ENCODE data around the gene DCTN3. TPM values are rescaled to one million over a fixed set of nuclear protein-coding genes. Genes with fewer than 3 reads are reported as not detected.
A peak's percentile ranks its signal among the peaks of the same experiment; 100 is the strongest.

DCTN3 gene
- total and polyA plus RNA-seq, 12 donors, result 30.5 to 143 (median 127) TPM

- Histone ChIP-seq H3K27me3 (no peaks in the 10 kb centered on the region), H3K9me3 (peaks cover 0 to 2% (median 0%) of the 10 kb centered on the region in 11 donors), H3K36me3 (peaks cover 0 to 53% (median 15%) of the 10 kb centered on the region in 9 donors), H3K4me1 (peaks cover 0 to 29% (median 14%) of the 10 kb centered on the region in 9 donors), H3K4me3 (peak overlapping the region; percentile 45 to 95 (median 72)), H3K27ac (peak overlapping the region; percentile 38 to 100 (median 97))
- intact Hi-C loops (cut with DNase I), result loop anchor here in 4 of 10 donors (2.0 to 5.0 kb wide), 2 partner anchors 16 to 38 kb away; no protein-coding TSS in a partner anchor
- peak; percentile 85 for DNase-seq
- peak; percentile 53 to 92 (median 79) for TF ChIP-seq CTCF (IDR thresholded peaks at IDR 0.05)
- ATAC-seq, result peak; percentile 27 to 64 (median 52)
- 11 to 15% methylated on average over 18 of the region's 18 CpGs for WGBS, 2 donors
Measured at GRCh38 chr9:34664281-34665066, 44.2 kb upstream of the DCTN3 start.

- Histone ChIP-seq H3K4me3 (no peak overlapping the region), H3K36me3 (peaks cover 0 to 58% (median 15%) of the 10 kb centered on the region in 9 donors), H3K4me1 (peaks cover 0 to 29% (median 14%) of the 10 kb centered on the region in 9 donors), H3K9me3 (no peaks in the 10 kb centered on the region), H3K27me3 (no peaks in the 10 kb centered on the region), H3K27ac (peak overlapping the region in 2 of 10 donors; percentile 31 to 98)
- no peak for DNase-seq
- intact Hi-C loops (cut with DNase I), result loop anchor here in 3 of 10 donors (5.0 kb wide), 1 partner anchor 39 kb away; no protein-coding TSS in a partner anchor
- TF ChIP-seq CTCF (IDR thresholded peaks at IDR 0.05), result no peak
- no peak for ATAC-seq
Measured at GRCh38 chr9:34663303-34663605, 43.0 kb upstream of the DCTN3 start.

- 89 to 91% methylated on average over 4 of the region's 4 CpGs for WGBS, 2 donors
- no peak for TF ChIP-seq CTCF (IDR thresholded peaks at IDR 0.05)
- ATAC-seq (no peak), DNase-seq (no peak)
- Histone ChIP-seq H3K27ac (peak within 1 kb of the TSS in 2 of 10 donors; percentile 31 to 98), H3K4me3 (no peak within 1 kb of the TSS), H3K4me1 (peaks cover 0 to 29% (median 14%) of the 10 kb centered on the region in 9 donors), H3K9me3 (no peaks in the 10 kb centered on the region), H3K36me3 (peaks cover 0 to 58% (median 15%) of the 10 kb centered on the region in 9 donors), H3K27me3 (no peaks in the 10 kb centered on the region)
- intact Hi-C loops (cut with DNase I), result loop anchor here in 3 of 10 donors (5.0 kb wide), 1 partner anchor 40 kb away; no protein-coding TSS in a partner anchor
Measured at GRCh38 chr9:34662526-34663302, 42.4 kb upstream of the DCTN3 start, which contains the start of gene CCL27. TSS of gene CCL27 (minus strand) at chr9:34662657. CDS start at chr9:34662633, 24 bp downstream.

- WGBS, 2 donors, result 95 to 96% methylated on average over 8 of the region's 8 CpGs
- DNase-seq, result no peak
Measured at GRCh38 chr9:34659592-34660253, 39.4 kb upstream of the DCTN3 start.

More at GRCh38 chr9:34659592-34660253, 39.4 kb upstream of the DCTN3 start:
- peaks cover 0 to 69% (median 15%) of the 10 kb centered on the region in 9 donors for H3K36me3 ChIP-seq
- peaks cover 4 to 25% (median 15%) of the 10 kb centered on the region in 9 donors for H3K4me1 ChIP-seq
- intact Hi-C loops (cut with DNase I), result loop anchor here in 3 of 10 donors (5.0 kb wide), 1 partner anchor 43 kb away; no protein-coding TSS in a partner anchor
- no peak overlapping the region for H3K27ac ChIP-seq
- H3K27me3 ChIP-seq, result no peaks in the 10 kb centered on the region
- no peak for ATAC-seq
- no peak overlapping the region for H3K4me3 ChIP-seq
- TF ChIP-seq CTCF (IDR thresholded peaks at IDR 0.05), result no peak
- no peaks in the 10 kb centered on the region for H3K9me3 ChIP-seq

All from heart right ventricle (tissue), 16 donors.